Activated CD4-positive, alpha-beta T cell treated with anti-CD3 and anti-CD28 coated beads for 24 hours (primary cell): Measurements from ENCODE around the gene ADGRG4.

ENCODE experiments used
- DNase-seq, 2 donors: peaks; one replicate each; pipeline ENCODE4 v3.0.0-alpha.2; 2020; ENCODE audit warnings: low read depth in 2 of 2

The ADGRG4 gene

GRCh38 chrX:136292656-136293055, 8.1 kb upstream of the ADGRG4 start:
- no peak for DNase-seq

DNA sequence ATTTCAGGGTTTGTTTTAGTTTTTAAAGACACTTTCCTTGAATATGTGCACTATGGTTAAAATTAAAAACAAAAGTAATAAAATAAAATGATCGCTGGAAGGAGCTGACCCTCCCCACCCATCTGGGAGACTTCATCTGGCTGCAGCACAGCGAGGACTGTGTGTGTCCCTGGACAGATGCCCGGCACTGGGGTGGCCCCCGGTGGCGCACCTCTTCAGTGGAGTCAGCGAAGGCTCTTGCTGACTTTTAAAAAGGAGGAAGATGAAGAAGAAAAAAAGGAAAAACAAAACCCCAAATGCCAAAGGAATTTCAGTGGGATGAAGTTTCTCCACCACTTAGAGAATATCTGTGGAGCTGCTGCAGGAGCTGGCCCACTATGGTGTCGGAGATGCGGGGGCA, 5.4 kb upstream of the ADGRG4 start:
- DNase-seq = no peak

GRCh38 chrX:136303041-136303440, 2.3 kb downstream of the ADGRG4 start:
- no peak for DNase-seq

- DNase-seq = no peak
Observed at GRCh38 chrX:136304493-136304892, 3.7 kb downstream of the ADGRG4 start.

- no peak for DNase-seq
Observed at GRCh38 chrX:136306182-136306581, 5.4 kb downstream of the ADGRG4 start.

DNA sequence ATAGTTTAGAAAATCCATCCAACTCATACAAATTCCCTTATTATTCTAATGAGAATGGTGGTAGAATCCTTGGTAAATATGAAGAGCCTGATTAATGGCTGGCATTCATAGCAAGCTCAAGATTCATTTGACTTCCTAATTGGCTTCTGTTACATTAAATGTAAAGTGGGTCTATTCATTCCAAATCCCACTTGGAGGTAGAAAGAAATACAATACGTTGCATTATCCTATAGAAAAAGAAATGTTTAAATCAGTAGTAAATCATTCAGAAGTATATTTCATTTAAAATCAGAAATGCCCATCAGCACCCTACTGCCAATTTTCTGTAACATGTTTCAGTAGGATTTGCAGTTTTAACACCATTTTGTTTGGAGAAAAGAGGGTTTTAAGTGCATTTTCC, 6.7 kb downstream of the ADGRG4 start:
- no peak for DNase-seq

- DNase-seq = no peak
Observed at GRCh38 chrX:136310411-136310810, 9.6 kb downstream of the ADGRG4 start.

DNA sequence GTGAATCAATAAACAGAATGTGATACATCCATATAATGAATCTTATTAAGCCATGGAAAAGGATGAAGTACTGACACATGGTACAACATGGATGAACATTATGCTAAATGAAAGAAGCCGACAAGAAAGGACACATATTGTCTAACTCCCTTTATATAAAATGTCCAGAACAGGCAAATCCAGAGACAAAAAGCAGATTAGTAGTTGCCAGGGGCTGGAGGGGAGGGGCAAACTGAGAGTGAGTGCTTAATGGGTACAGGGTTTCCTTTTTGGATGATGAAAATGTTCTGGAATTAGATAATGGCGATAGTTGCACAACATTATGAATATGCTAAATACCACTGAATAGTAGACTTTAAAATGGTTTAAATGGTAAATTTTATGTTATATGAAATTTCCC, 17.4 kb downstream of the ADGRG4 start:
- DNase-seq = no peak

DNA sequence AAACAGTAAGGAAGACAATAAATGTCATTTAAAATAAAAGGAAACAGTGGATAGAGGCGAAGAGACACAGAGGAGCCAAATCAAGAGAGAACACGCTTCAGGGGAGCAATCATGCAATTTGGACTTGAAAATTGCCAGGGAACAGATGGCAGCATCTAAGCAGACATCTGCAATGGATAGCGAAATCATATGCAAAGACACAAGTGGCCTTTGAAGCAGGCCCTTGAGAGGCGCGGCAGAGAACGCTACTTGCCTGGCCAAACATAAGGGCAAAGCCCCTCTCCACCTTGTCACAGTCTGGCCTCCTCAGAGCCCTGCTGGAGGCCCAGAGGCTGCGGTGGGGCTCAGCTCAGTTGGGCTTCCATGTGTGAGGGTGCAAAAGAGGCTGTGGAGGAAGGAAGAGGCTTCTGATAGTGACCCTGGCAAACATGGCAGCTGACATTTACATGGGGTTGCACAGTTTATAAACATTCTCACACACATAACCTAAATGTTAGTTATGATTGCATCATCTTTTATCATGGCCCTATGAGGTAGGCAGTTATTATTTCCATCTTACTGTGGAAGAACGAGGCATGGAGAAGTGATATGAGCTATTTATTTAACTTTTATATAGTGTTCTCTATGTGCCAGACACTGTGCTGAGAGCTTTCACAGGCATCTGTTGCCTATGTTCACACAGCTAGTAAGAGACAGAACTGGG, 18.3 kb downstream of the ADGRG4 start:
- no peak for DNase-seq

GRCh38 chrX:136319600-136319999, 18.8 kb downstream of the ADGRG4 start:
- no peak for DNase-seq

DNA sequence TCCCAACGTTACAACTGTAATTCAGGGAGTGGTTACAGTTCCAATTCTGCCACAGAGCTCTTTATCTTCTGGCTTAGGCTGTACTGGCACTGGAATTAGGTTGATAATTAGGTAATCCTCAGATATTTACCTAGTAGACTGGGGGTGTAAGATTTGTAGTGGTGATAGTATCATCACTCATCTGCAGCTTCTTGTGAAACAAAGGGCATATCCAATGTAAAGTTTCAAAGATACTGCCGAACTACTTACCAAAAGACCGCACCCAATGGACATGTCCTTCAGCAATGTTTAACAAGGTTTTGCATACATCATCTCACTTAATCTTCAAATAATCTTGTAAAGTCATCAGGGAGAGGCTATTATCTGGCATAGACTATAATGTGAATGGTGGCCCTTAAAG, 20.8 kb downstream of the ADGRG4 start:
- no peak for DNase-seq

DNA sequence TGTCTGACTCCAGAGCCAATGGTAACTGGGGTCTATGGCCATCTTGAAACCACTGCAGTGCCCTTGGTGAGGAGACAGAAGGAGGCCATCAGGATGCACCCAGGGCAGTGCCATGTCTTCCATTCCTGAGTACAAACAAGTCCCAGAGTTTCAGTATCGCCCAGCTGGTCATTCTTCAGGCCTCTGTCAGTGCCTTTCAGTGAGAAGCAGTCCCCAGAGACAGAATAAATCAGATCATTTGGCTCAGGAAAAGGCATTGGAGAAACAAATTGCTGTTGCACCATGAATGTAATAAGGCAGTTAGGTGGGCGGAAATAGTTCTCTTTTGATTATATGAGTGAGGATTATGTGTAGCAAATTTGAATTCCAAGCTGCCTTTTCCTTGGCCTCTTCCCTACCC, 21.3 kb downstream of the ADGRG4 start:
- no peak for DNase-seq

GRCh38 chrX:136325377-136325776, 24.6 kb downstream of the ADGRG4 start:
- no peak for DNase-seq

GRCh38 chrX:136328933-136329332, 28.2 kb downstream of the ADGRG4 start:
- DNase-seq = no peak

DNA sequence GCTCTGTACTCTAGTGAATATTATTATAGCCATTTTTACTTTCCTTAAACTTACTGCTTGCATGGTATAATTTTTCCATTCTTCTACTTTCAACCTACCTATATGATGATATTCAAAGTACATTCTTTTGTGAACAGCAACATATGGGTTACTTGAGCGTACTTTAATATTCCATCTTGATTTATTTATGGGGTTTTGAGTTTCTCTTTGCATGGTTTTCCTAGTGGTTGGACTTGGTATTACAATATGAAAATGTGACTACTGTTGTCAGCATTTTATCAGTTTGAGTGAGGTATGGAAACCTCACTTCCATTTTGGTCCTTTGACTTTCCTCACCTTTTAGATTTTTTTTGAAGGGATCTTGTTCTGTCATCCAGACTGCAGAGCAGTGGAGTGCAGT, 35.9 kb downstream of the ADGRG4 start:
- DNase-seq = no peak

GRCh38 chrX:136339702-136340101, 38.9 kb downstream of the ADGRG4 start:
- DNase-seq = no peak

DNA sequence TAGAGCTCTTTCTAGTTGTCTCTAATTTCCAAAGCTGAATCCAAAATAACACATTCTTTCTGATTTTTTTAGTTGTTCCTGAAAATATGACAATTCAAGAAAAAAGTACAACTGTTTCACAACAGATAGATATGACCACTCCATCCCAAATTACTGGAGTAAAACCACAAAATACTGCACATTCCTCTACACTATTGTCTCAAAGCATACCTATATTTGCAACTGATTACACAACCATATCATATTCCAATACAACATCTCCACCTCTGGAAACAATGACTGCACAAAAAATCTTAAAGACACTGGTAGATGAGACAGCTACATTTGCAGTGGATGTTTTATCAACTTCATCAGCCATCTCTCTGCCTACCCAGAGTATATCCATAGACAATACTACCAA, 43.6 kb downstream of the ADGRG4 start:
- no peak for DNase-seq

- no peak for DNase-seq
Observed at GRCh38 chrX:136346506-136346905, 45.7 kb downstream of the ADGRG4 start.

- no peak for DNase-seq
Observed at GRCh38 chrX:136347706-136348105, 46.9 kb downstream of the ADGRG4 start.

- no peak for DNase-seq
Observed at GRCh38 chrX:136353526-136354093, 52.8 kb downstream of the ADGRG4 start.

DNA sequence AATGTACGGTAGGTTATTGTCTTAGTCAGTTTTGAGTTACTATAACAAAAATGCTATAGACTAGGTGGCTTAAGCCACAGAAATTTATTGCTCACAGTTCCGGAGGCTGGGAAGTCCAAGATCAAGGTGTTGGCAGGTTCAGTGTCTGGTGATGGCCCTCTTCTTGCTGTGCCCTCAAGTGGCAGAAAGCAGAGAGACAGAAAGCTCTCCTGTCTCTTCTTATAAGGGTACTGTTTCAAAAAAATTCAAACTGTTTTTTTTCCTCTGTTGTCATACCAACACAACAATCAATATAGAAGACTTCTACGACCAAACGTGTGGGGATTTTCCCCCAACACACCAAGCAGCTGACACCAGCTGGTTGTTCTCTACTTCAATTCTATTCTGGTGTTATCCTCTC, 53.4 kb downstream of the ADGRG4 start:
- no peak for DNase-seq

DNA sequence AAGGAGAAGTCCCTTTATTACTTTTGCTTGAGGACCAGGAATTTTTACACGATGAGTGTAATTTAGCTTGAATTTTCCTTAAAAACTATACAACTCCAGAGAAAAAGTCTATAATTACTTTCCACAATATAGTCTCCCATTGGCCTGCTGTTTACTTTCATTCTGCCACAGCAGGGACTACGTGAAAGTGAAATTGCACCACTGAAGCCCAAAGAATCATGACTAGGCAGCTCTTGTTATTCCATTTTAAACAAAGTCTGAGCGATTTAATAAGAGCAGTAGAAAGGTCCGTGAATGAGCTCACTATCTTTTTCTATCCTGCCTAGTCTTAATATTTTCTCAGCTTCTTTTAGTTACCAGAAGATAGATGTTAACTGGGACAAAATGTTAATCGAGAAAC, 68.6 kb downstream of the ADGRG4 start:
- DNase-seq = no peak

DNA sequence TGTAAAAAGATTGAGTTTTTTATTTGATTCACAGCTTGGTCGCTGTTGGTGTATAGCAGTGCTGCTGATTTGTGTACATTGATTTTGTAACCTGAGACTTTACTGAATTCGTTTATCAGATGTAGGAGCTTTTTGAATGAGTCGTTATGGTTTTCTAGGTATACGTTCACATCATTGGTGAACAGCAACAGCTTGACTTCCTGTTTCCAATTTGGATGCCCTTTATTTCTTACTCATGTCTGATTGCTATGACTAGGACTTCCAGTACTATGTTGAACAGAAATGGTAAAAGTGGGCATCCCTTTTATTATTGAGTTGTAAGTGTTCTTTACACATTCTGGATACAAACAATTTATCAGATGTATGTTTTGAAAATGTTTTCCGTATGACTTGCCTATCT, 76.0 kb downstream of the ADGRG4 start:
- DNase-seq = no peak
